ENCODE results near the gene KIZ.
A peak's percentile ranks its signal among the peaks of the same experiment; 100 is the strongest.

KIZ gene, protein sequence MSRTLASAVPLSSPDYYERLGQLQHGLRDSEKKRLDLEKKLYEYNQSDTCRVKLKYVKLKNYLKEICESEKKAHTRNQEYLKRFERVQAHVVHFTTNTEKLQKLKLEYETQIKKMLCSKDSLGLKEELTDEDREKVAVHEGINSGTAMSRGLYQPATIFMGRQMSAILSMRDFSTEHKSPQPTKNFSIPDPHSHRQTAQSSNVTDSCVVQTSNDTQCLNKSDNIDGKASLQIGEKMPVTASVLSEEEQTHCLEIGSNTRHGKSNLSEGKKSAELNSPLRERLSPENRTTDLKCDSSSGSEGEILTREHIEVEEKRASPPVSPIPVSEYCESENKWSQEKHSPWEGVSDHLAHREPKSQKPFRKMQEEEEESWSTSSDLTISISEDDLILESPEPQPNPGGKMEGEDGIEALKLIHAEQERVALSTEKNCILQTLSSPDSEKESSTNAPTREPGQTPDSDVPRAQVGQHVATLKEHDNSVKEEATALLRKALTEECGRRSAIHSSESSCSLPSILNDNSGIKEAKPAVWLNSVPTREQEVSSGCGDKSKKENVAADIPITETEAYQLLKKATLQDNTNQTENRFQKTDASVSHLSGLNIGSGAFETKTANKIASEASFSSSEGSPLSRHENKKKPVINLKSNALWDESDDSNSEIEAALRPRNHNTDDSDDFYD

DNA sequence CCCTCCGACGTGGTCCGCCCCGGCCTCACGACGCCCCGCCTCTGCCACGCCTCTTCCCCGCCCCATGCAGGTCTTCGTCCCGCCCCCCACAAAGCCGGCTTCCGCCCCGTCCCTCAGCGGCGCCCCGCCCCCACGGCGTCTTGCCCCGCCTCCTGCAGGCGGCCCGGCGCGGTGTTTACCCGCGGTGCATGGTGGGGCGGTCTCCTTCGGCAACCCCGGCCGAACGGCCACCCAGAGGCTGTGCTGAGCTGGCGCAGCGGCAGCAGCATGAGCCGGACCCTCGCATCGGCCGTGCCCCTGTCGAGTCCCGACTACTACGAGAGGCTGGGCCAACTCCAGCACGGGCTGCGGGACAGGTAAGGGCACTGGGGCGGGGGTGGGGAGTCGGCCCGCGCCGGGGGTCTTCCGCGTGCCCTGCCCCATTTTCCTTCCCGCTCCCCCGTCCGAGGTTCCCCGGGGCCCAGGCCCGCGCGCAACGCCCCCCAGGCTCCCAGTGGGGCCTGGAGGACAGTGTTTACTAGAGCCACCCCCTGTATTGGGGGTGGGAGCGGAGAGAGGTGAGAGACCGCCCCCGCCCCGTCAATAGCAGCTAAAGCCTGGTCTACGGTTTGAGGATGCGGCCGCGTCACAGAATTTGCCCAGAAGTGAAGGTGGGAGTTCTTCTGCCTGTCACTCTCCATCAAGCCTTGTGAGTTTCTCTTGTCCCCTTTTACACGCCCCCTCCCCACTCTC lies at the start of gene KIZ:
TSS of gene KIZ (plus strand) at position 234 of the 732 bp plus-strand sequence. CDS start at position 268, 34 bp downstream.
- DNase-seq, result peak; percentile 99
- Mint-ChIP-seq H3K27me3 (ENCODE audit: low read depth, poor library complexity) (peaks cover 4% of the 10 kb centered on the region), H3K4me1 (peaks cover 17% of the 10 kb centered on the region), H3K4me3 (peak within 1 kb of the TSS; percentile 93), H3K36me3 (ENCODE audit: low read depth) (no peaks in the 10 kb centered on the region), H3K9me3 (no peaks in the 10 kb centered on the region), H3K27ac (no peak within 1 kb of the TSS)
- TF ChIP-seq, protein P1, sequence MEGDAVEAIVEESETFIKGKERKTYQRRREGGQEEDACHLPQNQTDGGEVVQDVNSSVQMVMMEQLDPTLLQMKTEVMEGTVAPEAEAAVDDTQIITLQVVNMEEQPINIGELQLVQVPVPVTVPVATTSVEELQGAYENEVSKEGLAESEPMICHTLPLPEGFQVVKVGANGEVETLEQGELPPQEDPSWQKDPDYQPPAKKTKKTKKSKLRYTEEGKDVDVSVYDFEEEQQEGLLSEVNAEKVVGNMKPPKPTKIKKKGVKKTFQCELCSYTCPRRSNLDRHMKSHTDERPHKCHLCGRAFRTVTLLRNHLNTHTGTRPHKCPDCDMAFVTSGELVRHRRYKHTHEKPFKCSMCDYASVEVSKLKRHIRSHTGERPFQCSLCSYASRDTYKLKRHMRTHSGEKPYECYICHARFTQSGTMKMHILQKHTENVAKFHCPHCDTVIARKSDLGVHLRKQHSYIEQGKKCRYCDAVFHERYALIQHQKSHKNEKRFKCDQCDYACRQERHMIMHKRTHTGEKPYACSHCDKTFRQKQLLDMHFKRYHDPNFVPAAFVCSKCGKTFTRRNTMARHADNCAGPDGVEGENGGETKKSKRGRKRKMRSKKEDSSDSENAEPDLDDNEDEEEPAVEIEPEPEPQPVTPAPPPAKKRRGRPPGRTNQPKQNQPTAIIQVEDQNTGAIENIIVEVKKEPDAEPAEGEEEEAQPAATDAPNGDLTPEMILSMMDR (IDR thresholded peaks at IDR 0.05), result no peak

DNA sequence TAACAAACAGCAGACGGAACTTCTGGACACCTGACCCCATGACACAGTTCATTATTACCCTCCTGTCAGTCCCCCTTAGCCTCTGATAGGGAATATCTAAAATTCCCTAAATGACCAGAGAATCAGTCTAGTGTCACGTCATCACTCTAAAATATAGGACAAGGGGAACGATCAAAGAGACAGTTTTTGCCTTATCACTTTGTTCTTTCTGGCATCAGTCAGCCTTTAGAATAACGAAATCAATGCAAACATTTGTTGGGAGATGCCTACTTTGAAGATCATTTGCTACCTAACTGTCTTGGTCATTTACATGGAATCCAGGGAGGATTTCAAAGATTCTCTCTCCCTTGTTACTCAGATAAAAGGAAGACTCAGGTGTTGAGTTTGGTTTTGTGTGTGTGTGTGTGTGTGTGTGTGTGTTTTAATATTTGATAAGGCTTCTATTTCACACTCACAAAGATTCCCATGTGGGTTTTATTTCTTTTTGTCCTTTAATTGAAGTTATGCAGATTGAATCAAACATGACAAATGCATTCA lies 48.0 kb upstream of the KIZ start:
- H3K4me1 Mint-ChIP-seq, result no peaks in the 10 kb centered on the region
- H3K27me3 Mint-ChIP-seq (ENCODE audit: low read depth, poor library complexity), result peaks cover 4% of the 10 kb centered on the region
- no peaks in the 10 kb centered on the region for H3K36me3 Mint-ChIP-seq (ENCODE audit: low read depth)
- DNase-seq, result no peak
- TF ChIP-seq, protein P1 (IDR thresholded peaks at IDR 0.05), result no peak
- no peaks in the 10 kb centered on the region for H3K9me3 Mint-ChIP-seq
- H3K4me3 Mint-ChIP-seq, result no peak overlapping the region
- H3K27ac Mint-ChIP-seq, result no peak overlapping the region

DNA sequence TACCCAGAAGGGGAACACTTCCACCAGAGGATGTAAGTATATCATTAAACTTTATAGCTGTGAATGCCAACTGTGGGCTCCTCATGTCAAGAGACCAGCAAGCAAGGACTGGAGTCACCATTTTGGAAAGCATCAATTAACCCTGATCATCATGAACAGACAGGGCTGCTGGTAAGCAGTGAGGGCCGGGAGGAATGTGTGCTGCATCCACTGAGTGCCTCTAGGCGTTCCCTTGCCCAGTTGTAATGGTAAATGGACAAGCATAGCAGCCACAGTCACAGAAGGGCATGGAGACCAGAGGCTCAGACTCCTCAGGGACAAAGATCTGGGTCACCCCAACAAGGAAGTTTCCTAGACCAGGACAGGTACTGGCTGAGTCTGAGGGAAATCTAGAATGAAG lies 43.3 kb upstream of the KIZ start:
- H3K4me1 Mint-ChIP-seq, result no peaks in the 10 kb centered on the region
- no peak overlapping the region for H3K27ac Mint-ChIP-seq
- no peaks in the 10 kb centered on the region for H3K9me3 Mint-ChIP-seq
- no peak overlapping the region for H3K4me3 Mint-ChIP-seq
- no peaks in the 10 kb centered on the region for H3K36me3 Mint-ChIP-seq (ENCODE audit: low read depth)
- peaks cover 7% of the 10 kb centered on the region for H3K27me3 Mint-ChIP-seq (ENCODE audit: low read depth, poor library complexity)
- TF ChIP-seq, protein P1 (IDR thresholded peaks at IDR 0.05), result no peak
- DNase-seq, result no peak

DNA sequence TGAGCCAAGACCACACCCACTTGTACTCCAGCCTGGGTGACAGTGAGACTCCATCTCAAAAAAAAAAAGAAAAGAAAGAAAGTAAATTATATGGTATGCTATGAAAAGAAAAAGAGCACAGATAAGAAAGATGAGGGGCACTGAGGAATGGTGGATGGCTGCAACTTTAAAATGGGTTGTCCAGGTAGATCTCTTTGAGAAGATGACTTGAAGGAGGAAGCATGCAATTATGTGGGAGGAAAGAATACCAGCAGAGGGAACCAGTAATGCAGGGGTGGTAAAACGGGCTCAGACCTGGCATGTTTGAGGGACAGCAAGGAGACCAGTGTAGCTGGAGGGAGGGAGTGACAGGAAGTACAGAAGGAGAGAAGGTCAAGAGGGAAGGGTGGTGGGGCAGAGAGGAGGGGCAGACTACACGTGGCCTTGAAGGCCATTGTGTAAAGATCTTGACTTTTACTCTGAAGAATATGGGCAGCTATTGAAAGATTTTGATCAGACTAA lies 42.0 kb upstream of the KIZ start:
- Mint-ChIP-seq H3K27ac (no peak overlapping the region), H3K9me3 (no peaks in the 10 kb centered on the region), H3K36me3 (ENCODE audit: low read depth) (no peaks in the 10 kb centered on the region), H3K4me3 (no peak overlapping the region), H3K27me3 (ENCODE audit: low read depth, poor library complexity) (peaks cover 12% of the 10 kb centered on the region), H3K4me1 (no peaks in the 10 kb centered on the region)
- DNase-seq, result no peak
- TF ChIP-seq, protein P1 (IDR thresholded peaks at IDR 0.05), result no peak

DNA sequence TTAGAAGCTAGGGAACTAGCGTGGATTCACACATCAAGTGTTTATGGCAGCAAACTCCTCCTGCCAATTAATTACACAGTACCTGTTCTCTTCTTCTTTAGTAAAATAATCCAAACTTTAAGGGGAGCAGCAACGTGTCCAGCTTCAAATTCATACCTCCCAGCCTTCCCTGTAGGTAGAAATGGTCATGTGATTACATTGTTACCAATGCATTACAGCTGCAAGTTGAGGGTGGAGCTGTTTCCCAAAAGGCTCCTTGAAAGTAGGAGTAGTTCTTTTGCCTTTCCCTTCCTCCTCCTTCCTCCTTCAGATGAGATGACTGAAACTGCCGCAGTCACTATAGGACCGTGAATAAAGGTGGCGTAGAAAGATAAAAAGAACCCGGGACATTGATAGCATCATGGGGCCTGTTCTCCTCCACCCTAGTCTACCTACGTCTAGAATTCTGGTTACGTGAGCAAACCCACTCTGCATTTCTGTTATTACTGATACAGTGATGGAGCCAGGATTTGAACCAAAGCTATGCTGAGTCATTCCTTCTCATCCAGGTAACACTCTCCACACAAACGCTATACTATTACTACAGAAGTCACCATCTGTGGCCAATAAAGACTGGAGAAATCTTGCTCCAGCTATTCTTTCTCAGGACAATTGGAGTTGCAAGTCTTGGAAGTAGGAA lies 37.9 kb upstream of the KIZ start:
- H3K27ac Mint-ChIP-seq, result no peak overlapping the region
- H3K4me1 Mint-ChIP-seq, result peaks cover 14% of the 10 kb centered on the region
- H3K27me3 Mint-ChIP-seq (ENCODE audit: low read depth, poor library complexity), result peaks cover 21% of the 10 kb centered on the region
- H3K9me3 Mint-ChIP-seq, result no peaks in the 10 kb centered on the region
- no peak for DNase-seq
- TF ChIP-seq, protein P1 (IDR thresholded peaks at IDR 0.05), result no peak
- no peaks in the 10 kb centered on the region for H3K36me3 Mint-ChIP-seq (ENCODE audit: low read depth)
- H3K4me3 Mint-ChIP-seq, result no peak overlapping the region

All from nephron progenitor cell (in vitro differentiated cells).